Endothelial cell (in vitro differentiated cells): Measurements from ENCODE around the gene TEDC1. TPM values are rescaled to one million over a fixed set of nuclear protein-coding genes. Genes with fewer than 3 reads are reported as not detected.

ENCODE experiments used
- DNase-seq: peaks from one replicate; pipeline ENCODE4 v3.0.0; 2021; ENCODE audit warnings: low spot score
- H3K27ac Mint-ChIP-seq: one replicate; pipeline ENCODE4 v1.8.0; 2021; ENCODE audit warnings: mixed read lengths, inconsistent platforms; ENCODE audit not compliant: unreplicated experiment
- H3K27me3 Mint-ChIP-seq: one replicate; pipeline ENCODE4 v1.8.0; 2021; ENCODE audit warnings: mild to moderate bottlenecking, moderate library complexity, mixed read lengths, inconsistent platforms; ENCODE audit not compliant: unreplicated experiment
- H3K36me3 Mint-ChIP-seq: one replicate; pipeline ENCODE4 v1.8.0; 2021; ENCODE audit warnings: mild to moderate bottlenecking, low read depth, mixed read lengths, inconsistent platforms; ENCODE audit not compliant: unreplicated experiment
- H3K4me1 Mint-ChIP-seq: one replicate; pipeline ENCODE4 v1.8.0; 2021; ENCODE audit warnings: mild to moderate bottlenecking, mixed read lengths, inconsistent platforms; ENCODE audit not compliant: unreplicated experiment
- H3K4me3 Mint-ChIP-seq: one replicate; pipeline ENCODE4 v1.8.0; 2021; ENCODE audit warnings: mild to moderate bottlenecking, mixed read lengths, inconsistent platforms; ENCODE audit not compliant: unreplicated experiment
- H3K9me3 Mint-ChIP-seq: one replicate; pipeline ENCODE4 v1.8.0; 2021; ENCODE audit warnings: mixed read lengths, inconsistent platforms; ENCODE audit not compliant: unreplicated experiment
- CTCF ChIP-seq: fragments of 200-600 bp; sonication (generic); IDR thresholded peaks from one replicate; pipeline ENCODE4 v1.5.0; 2021; ENCODE audit warnings: antibody characterized with exemption; ENCODE audit not compliant: unreplicated experiment
- total RNA-seq: library from RNA; stranded (reverse); fragmentation: NEBNext Ultra II Directional; extraction: Animal tissue kit (Norgen Biotek cat#: 25700); gene quantifications from one replicate; pipeline ENCODE4 v1.2.1, GENCODE V29; 2021; ENCODE audit not compliant: unreplicated experiment

Gene TEDC1
- total RNA-seq, 1 donor from 2014 or later = 11.5 TPM

- H3K9me3 Mint-ChIP-seq = no peaks in the 10 kb centered on the region
- no peak for TF ChIP-seq CTCF
- H3K4me3 Mint-ChIP-seq = no peak overlapping the region
- H3K27ac Mint-ChIP-seq = no peak overlapping the region
- no peak for DNase-seq
- no peaks in the 10 kb centered on the region for H3K4me1 Mint-ChIP-seq
- peaks cover 4% of the 10 kb centered on the region for H3K36me3 Mint-ChIP-seq
- H3K27me3 Mint-ChIP-seq = peaks cover 5% of the 10 kb centered on the region
These were observed 23.7 kb upstream of the TEDC1 start for GRCh38 chr14:105467249-105467941.

- H3K36me3 Mint-ChIP-seq = peaks cover 3% of the 10 kb centered on the region
- no peak for TF ChIP-seq CTCF
- H3K4me1 Mint-ChIP-seq = no peaks in the 10 kb centered on the region
- no peak overlapping the region for H3K4me3 Mint-ChIP-seq
- DNase-seq = no peak
- H3K27me3 Mint-ChIP-seq = peaks cover 4% of the 10 kb centered on the region
- no peak overlapping the region for H3K27ac Mint-ChIP-seq
- no peaks in the 10 kb centered on the region for H3K9me3 Mint-ChIP-seq
These were observed 23.0 kb upstream of the TEDC1 start for GRCh38 chr14:105467942-105468471.

- H3K4me3 Mint-ChIP-seq = no peak overlapping the region
- H3K36me3 Mint-ChIP-seq = no peaks in the 10 kb centered on the region
- no peaks in the 10 kb centered on the region for H3K9me3 Mint-ChIP-seq
- H3K4me1 Mint-ChIP-seq = no peaks in the 10 kb centered on the region
- TF ChIP-seq CTCF = no peak
- peaks cover 4% of the 10 kb centered on the region for H3K27me3 Mint-ChIP-seq
- DNase-seq = no peak
- H3K27ac Mint-ChIP-seq = no peak overlapping the region
These were observed 22.3 kb upstream of the TEDC1 start for GRCh38 chr14:105468621-105469241.

- no peak overlapping the region for H3K4me3 Mint-ChIP-seq
- no peaks in the 10 kb centered on the region for H3K4me1 Mint-ChIP-seq
- no peak for DNase-seq
- no peaks in the 10 kb centered on the region for H3K36me3 Mint-ChIP-seq
- no peaks in the 10 kb centered on the region for H3K9me3 Mint-ChIP-seq
- TF ChIP-seq CTCF = no peak
- no peak overlapping the region for H3K27ac Mint-ChIP-seq
- H3K27me3 Mint-ChIP-seq = peaks cover 2% of the 10 kb centered on the region
These were observed 21.3 kb upstream of the TEDC1 start for GRCh38 chr14:105469456-105470349.
